GM12873 (cell line): ENCODE results near the gene PHETA2.

ENCODE experiments used
- TF ChIP-seq, protein P1 (sequence below): IDR thresholded peaks from 2 replicates; pipeline ENCODE4 v1.5.1; 2012; ENCODE audit warnings: low read depth, mild to moderate bottlenecking, moderate library complexity, low read length, control low read depth; ENCODE audit not compliant: insufficient read depth; ENCODE audit errors: missing control alignments

The PHETA2 gene

DNA sequence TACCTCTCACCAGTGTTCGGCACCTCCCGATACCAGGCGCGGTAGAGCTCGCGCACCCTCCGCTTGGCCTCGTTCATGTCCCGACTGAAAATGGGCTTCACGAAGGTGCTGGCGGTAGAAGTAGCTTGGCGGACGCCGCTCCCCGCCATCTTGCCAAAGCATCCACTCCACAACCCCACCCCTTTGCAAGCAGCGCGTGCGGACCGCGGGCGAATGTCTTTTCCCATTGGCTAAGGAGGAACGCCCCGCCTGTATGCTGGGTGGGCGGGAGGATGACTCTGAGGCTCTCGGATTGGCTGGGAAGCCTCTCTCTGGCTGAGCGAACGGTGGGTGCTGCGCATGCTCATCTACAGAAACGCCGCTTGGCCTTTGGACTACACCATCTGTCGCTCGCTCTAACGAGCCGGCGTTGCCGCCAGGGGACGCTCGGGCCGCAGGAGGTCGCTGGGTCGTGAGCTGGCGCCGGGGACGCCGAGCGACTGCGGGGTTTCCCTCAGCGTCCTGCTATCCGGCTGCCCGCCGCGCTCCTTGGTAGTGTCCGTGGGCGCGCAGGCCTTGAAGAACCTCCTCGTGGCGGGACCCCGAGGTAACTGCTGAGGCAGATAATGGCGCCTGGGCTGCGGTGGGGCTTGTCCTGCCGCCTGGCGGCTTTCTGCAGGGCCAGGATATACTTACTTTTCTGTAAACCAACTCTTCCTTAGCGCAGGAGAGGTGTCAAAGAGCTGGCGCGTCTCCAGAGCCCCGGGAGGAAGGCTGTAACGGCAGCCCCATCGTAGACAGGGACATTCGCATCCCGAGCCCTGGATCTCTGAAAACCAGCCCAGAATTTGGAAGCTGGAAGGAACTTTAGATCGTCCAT lies 16.8 kb downstream of the PHETA2 start, which contains the start of gene NDUFA6:
Gene NDUFA6, minus strand, starts transcription at position 177 of the 859 bp plus-strand sequence. Its CDS starts 28 bp downstream, at position 149.
- TF ChIP-seq, protein P1, sequence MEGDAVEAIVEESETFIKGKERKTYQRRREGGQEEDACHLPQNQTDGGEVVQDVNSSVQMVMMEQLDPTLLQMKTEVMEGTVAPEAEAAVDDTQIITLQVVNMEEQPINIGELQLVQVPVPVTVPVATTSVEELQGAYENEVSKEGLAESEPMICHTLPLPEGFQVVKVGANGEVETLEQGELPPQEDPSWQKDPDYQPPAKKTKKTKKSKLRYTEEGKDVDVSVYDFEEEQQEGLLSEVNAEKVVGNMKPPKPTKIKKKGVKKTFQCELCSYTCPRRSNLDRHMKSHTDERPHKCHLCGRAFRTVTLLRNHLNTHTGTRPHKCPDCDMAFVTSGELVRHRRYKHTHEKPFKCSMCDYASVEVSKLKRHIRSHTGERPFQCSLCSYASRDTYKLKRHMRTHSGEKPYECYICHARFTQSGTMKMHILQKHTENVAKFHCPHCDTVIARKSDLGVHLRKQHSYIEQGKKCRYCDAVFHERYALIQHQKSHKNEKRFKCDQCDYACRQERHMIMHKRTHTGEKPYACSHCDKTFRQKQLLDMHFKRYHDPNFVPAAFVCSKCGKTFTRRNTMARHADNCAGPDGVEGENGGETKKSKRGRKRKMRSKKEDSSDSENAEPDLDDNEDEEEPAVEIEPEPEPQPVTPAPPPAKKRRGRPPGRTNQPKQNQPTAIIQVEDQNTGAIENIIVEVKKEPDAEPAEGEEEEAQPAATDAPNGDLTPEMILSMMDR = peak; percentile 99

GRCh38 chr22:42091455-42091782 lies 17.4 kb downstream of the PHETA2 start:
- TF ChIP-seq, protein P1 = no peak

DNA sequence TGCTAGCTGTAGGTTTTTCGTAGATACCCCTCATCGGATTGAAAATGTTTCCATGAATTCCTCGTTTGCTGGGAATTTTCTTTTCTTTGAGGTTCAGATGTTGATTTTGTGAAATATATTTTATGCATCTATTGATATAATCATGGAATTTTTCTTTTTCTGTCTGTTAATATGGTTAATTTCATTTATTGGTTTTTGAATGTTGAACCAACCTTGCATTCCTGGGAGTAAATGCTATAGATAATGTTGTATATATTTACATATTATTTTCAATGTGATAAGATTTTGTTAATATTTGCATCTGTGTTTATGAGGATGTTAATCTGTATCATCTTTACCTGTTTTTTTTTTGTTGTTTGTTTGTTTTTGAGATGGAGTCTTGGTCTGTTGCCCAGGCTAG lies 27.2 kb downstream of the PHETA2 start:
- TF ChIP-seq, protein P1 = no peak

DNA sequence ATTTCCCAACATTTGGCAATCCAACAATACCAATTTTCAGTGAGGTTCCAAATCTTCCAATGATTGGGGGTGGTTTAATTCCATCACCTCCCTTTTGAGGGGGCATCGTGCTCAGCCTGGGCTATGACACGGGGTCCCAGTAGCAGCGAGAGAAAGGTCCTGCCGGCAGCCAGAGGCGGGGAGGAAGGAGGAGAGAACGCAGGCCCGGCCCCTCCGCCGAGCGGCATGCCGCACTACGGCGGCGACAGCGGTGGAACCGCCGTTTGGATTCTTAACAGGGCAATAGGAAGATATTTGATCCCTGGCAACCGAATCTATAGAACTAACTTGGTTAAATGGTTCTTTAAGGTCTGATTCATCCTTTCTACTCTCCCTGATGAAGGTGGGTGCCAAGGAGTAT lies 34.8 kb downstream of the PHETA2 start:
- TF ChIP-seq, protein P1 = no peak

DNA sequence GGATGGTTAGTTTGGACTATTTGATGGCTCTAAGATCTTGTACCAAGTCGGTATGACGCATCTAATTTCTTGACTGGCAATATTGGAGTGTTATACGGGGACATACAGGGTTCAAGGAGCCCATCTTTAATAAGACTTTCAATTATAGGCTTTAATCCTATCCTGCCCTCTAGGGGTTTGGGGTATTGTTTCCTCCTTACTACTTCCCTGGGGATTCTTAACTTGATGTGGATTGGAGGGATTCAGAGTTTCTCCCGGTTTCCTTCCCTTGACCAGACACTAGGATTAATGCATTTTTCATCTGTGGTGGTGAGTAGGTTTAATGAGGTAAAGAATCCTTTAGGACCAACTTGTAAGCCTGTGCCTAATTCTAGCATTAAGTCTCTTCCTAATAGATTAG lies 37.8 kb downstream of the PHETA2 start:
- TF ChIP-seq, protein P1 = no peak

DNA sequence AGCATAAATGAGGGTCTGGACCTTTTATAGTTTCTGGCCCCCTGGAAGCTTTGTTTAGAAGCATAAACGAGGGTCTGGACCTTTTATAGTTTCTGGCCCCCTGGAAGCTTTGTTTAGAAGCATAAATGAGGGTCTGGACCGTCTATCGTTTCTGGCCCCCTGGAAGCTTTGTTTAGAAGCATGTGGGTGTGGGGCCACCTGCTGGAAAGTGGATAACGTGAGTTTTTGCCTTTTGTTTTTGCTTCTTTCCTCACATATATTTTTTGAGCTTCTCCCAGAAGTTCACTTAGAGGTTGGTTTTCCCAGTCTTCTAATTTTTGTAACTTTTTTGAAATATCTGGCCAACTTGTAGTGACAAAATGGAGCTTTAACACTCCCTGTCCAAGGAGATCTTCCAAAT lies 38.7 kb downstream of the PHETA2 start:
- TF ChIP-seq, protein P1 = peak; percentile 37

- TF ChIP-seq, protein P1 = peak; percentile 37
These were observed 40.7 kb downstream of the PHETA2 start for GRCh38 chr22:42114721-42115120.
